Measurements from ENCODE around the gene CTIF. TPM values are rescaled to one million over a fixed set of nuclear protein-coding genes. Genes with fewer than 3 reads are reported as not detected.
A peak's percentile ranks its signal among the peaks of the same experiment; 100 is the strongest.

Gene CTIF
- total RNA-seq, 1 experiment from 2014 or later, result 26.5 TPM

DNA sequence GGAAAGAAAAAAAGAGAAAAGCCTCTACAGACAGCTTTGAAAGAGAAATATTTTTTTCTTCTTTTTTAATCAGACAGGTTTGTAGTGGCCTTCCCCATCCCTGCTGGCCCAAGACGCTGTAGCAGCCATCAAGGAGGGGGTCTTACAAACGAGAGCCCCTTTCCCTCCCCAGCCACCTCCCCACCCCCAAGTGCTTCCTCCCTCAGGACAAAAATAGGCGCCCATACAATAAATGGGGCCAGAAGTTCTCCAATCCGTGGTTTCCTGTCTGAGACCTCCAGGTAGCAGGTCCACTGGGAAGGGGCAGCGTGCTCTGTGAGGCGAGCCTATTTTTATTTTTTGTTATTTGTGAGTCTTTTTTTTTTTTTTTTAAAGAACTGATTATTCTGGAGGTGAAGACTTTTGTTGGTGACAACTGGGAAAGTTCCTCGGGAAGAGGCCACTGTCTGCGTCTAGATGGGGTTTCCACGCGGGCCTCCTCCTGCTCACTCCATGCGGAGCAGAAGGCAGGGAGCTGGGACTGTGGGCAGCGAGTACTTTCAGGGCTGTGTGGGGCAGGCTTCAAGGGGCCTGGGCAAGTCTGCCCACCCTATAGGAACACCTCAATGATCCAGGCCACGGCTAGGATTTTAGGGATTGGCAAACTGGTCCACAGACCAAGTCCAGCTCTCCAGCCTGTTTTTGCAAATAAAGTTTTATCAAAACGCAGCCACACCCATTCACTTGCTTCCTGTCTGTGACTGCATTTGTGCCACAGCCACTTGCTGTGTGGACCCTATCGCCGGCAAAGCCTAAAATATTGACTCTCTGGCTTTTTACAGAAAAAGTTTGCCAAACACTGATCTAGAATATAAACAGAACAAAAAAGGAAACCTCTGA lies 139.6 kb downstream of the CTIF start:
- no peak overlapping the region for H3K27ac ChIP-seq (ENCODE audit: low read length)
- no peak for DNase-seq (ENCODE audit: low read depth, low spot score)
- no peaks in the 10 kb centered on the region for H3K9me3 ChIP-seq (ENCODE audit: control insufficient read depth, insufficient read depth, low read depth, low read length)
- H3K36me3 ChIP-seq (ENCODE audit: control insufficient read depth, insufficient read depth, low read length), result no peaks in the 10 kb centered on the region
- ChIA-PET CTCF (no interaction called here), POLR2A (no interaction called here)
- H3K27me3 ChIP-seq (ENCODE audit: control insufficient read depth, insufficient read depth, low read length), result no peaks in the 10 kb centered on the region
- intact Hi-C loops (cut with micrococcal nuclease; ENCODE audit: unreplicated experiment) (loop anchor here (5.0 to 10.0 kb wide), 3 partner anchors 266 to 559 kb away; no protein-coding TSS in a partner anchor), in situ Hi-C loops (cut with HindIII; ENCODE audit: low pct_unique_long_range_greater_than_20kb, low sequenced_read_pairs) (no loop called here)
- ATAC-seq, result no peak
- no peaks in the 10 kb centered on the region for H3K4me1 ChIP-seq (ENCODE audit: control insufficient read depth, insufficient read depth, low read length)
- TF ChIP-seq SIN3A (IDR thresholded peaks at IDR 0.05; ENCODE audit: borderline replicate concordance, insufficient read depth, low read depth, low read length) (no peak), POLR2AphosphoS5 (IDR thresholded peaks at IDR 0.05; ENCODE audit: low read depth, low read length) (no peak), TCF7L2 (IDR thresholded peaks at IDR 0.05; ENCODE audit: low read depth, low read length) (no peak), CTCF (IDR thresholded peaks at IDR 0.05) (no peak)
- TF ChIP-seq, protein P1, sequence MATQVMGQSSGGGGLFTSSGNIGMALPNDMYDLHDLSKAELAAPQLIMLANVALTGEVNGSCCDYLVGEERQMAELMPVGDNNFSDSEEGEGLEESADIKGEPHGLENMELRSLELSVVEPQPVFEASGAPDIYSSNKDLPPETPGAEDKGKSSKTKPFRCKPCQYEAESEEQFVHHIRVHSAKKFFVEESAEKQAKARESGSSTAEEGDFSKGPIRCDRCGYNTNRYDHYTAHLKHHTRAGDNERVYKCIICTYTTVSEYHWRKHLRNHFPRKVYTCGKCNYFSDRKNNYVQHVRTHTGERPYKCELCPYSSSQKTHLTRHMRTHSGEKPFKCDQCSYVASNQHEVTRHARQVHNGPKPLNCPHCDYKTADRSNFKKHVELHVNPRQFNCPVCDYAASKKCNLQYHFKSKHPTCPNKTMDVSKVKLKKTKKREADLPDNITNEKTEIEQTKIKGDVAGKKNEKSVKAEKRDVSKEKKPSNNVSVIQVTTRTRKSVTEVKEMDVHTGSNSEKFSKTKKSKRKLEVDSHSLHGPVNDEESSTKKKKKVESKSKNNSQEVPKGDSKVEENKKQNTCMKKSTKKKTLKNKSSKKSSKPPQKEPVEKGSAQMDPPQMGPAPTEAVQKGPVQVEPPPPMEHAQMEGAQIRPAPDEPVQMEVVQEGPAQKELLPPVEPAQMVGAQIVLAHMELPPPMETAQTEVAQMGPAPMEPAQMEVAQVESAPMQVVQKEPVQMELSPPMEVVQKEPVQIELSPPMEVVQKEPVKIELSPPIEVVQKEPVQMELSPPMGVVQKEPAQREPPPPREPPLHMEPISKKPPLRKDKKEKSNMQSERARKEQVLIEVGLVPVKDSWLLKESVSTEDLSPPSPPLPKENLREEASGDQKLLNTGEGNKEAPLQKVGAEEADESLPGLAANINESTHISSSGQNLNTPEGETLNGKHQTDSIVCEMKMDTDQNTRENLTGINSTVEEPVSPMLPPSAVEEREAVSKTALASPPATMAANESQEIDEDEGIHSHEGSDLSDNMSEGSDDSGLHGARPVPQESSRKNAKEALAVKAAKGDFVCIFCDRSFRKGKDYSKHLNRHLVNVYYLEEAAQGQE (IDR thresholded peaks at IDR 0.05; ENCODE audit: insufficient read depth in 1 of 2, low read depth in 2 of 2, low read length in 1 of 2), result no peak
- BruUV-seq (replicated peaks), result no TSS peak
- no peak overlapping the region for H3K4me3 ChIP-seq (ENCODE audit: low read depth in 2 of 2, low read length in 2 of 2)

DNA sequence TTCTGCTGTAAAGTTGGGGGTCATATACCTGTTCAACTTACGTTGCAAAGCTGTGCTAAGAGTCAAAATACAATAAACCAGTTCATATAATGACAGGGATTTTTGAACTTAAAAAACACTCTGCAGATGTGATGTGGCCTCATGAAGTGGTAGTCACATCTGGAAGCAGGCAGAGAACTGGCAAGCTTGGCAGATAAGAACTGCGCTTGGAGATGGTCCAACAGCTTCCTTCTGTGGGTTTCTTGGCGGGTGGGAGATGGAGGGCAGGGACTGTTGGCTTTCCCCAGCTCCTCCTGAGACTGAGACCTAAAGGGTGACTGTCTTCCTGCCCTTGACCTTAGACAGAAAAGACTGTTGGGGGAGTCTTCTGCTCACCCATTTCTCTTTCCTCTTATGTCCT lies 140.4 kb downstream of the CTIF start:
- POLR2A ChIA-PET, result no interaction called here
- DNase-seq (ENCODE audit: low read depth, low spot score) (no peak), ATAC-seq (no peak)
- TF ChIP-seq CTCF (IDR thresholded peaks at IDR 0.05) (no peak), POLR2AphosphoS5 (IDR thresholded peaks at IDR 0.05; ENCODE audit: low read depth, low read length) (no peak), TCF7L2 (IDR thresholded peaks at IDR 0.05; ENCODE audit: low read depth, low read length) (no peak), SIN3A (IDR thresholded peaks at IDR 0.05; ENCODE audit: borderline replicate concordance, insufficient read depth, low read depth, low read length) (no peak)
- TF ChIP-seq, protein P1 (IDR thresholded peaks at IDR 0.05; ENCODE audit: insufficient read depth in 1 of 2, low read depth in 2 of 2, low read length in 1 of 2), result no peak
- CTCF ChIA-PET, result no interaction called here
- Histone ChIP-seq H3K27me3 (ENCODE audit: control insufficient read depth, insufficient read depth, low read length) (no peaks in the 10 kb centered on the region), H3K9me3 (ENCODE audit: control insufficient read depth, insufficient read depth, low read depth, low read length) (no peaks in the 10 kb centered on the region), H3K36me3 (ENCODE audit: control insufficient read depth, insufficient read depth, low read length) (no peaks in the 10 kb centered on the region), H3K4me1 (ENCODE audit: control insufficient read depth, insufficient read depth, low read length) (no peaks in the 10 kb centered on the region), H3K4me3 (ENCODE audit: low read depth in 2 of 2, low read length in 2 of 2) (no peak overlapping the region), H3K27ac (ENCODE audit: low read length) (no peak overlapping the region)
- in situ Hi-C loops (cut with HindIII; ENCODE audit: low pct_unique_long_range_greater_than_20kb, low sequenced_read_pairs) (no loop called here), intact Hi-C loops (cut with micrococcal nuclease; ENCODE audit: unreplicated experiment) (loop anchor here (5.0 to 10.0 kb wide), 3 partner anchors 266 to 558 kb away; no protein-coding TSS in a partner anchor)
- BruUV-seq (replicated peaks), result TSS peak; percentile 51
